ENCODE measurements around the gene ACTR5. TPM values are rescaled to one million over a fixed set of nuclear protein-coding genes. Genes with fewer than 3 reads are reported as not detected.

The ACTR5 gene
- total RNA-seq, 1 experiment from 2014 or later: 9.8 TPM

DNA sequence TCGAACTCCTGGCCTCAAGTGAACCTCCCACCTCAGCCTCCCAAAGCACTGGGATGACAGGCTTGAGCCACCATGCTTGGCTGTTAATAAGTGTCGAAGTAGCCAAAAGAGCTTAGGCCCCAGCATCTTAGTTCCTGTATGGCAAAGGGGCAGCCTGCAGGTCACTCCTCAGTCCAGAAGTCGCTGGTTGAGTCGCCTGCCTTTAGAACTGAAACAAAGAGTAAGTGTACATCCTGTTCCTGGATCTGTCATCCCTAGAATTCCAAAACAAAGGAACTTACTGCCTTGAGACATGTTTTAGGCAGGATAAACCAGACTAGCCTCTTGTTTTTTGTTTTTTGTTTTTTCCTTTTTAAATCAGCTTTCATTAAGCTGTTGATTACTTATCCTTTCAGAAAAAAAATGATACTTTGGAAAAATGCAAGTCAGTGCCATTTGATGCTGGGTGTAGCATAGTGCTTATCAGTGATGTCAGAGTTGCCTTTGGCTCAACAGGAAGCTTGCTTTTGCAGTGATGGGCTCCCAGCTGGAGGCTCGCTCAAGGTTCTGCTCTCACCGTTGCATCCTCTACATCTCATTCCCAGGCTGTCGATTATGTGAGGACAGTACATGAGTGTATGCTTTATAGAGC, 9.0 kb downstream of the ACTR5 start:
- no peak overlapping the region for H3K27ac Mint-ChIP-seq
- H3K4me3 Mint-ChIP-seq: no peak overlapping the region
- ATAC-seq (no peak), DNase-seq (ENCODE audit: low spot score) (no peak)
- no peaks in the 10 kb centered on the region for H3K4me1 Mint-ChIP-seq
- H3K9me3 Mint-ChIP-seq: no peaks in the 10 kb centered on the region
- TF ChIP-seq, protein P1, sequence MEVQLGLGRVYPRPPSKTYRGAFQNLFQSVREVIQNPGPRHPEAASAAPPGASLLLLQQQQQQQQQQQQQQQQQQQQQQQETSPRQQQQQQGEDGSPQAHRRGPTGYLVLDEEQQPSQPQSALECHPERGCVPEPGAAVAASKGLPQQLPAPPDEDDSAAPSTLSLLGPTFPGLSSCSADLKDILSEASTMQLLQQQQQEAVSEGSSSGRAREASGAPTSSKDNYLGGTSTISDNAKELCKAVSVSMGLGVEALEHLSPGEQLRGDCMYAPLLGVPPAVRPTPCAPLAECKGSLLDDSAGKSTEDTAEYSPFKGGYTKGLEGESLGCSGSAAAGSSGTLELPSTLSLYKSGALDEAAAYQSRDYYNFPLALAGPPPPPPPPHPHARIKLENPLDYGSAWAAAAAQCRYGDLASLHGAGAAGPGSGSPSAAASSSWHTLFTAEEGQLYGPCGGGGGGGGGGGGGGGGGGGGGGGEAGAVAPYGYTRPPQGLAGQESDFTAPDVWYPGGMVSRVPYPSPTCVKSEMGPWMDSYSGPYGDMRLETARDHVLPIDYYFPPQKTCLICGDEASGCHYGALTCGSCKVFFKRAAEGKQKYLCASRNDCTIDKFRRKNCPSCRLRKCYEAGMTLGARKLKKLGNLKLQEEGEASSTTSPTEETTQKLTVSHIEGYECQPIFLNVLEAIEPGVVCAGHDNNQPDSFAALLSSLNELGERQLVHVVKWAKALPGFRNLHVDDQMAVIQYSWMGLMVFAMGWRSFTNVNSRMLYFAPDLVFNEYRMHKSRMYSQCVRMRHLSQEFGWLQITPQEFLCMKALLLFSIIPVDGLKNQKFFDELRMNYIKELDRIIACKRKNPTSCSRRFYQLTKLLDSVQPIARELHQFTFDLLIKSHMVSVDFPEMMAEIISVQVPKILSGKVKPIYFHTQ (CRISPR knock-in tag; IDR thresholded peaks at IDR 0.05): no peak
- TF ChIP-seq, protein P2, sequence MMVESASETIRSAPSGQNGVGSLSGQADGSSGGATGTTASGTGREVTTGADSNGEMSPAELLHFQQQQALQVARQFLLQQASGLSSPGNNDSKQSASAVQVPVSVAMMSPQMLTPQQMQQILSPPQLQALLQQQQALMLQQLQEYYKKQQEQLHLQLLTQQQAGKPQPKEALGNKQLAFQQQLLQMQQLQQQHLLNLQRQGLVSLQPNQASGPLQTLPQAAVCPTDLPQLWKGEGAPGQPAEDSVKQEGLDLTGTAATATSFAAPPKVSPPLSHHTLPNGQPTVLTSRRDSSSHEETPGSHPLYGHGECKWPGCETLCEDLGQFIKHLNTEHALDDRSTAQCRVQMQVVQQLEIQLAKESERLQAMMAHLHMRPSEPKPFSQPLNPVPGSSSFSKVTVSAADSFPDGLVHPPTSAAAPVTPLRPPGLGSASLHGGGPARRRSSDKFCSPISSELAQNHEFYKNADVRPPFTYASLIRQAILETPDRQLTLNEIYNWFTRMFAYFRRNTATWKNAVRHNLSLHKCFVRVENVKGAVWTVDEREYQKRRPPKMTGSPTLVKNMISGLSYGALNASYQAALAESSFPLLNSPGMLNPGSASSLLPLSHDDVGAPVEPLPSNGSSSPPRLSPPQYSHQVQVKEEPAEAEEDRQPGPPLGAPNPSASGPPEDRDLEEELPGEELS (CRISPR knock-in tag; IDR thresholded peaks at IDR 0.05): no peak
- TF ChIP-seq ZNF138 (CRISPR knock-in tag; conservative IDR thresholded peaks at IDR 0.05): no peak
- TF ChIP-seq TCF7 (CRISPR knock-in tag; IDR thresholded peaks at IDR 0.05; ENCODE audit: low read depth): no peak
- TF ChIP-seq ZNF416 (CRISPR knock-in tag; IDR thresholded peaks at IDR 0.05): no peak
- no peak for TF ChIP-seq RELA (CRISPR knock-in tag; IDR thresholded peaks at IDR 0.05; ENCODE audit: borderline replicate concordance)
- TF ChIP-seq GABPB1 (CRISPR knock-in tag; IDR thresholded peaks at IDR 0.05): no peak
- TF ChIP-seq NFE2L1 (CRISPR knock-in tag; IDR thresholded peaks at IDR 0.05): no peak
- TF ChIP-seq, protein P3, sequence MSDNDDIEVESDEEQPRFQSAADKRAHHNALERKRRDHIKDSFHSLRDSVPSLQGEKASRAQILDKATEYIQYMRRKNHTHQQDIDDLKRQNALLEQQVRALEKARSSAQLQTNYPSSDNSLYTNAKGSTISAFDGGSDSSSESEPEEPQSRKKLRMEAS (CRISPR knock-in tag; IDR thresholded peaks at IDR 0.05): no peak
- TF ChIP-seq, protein P4, sequence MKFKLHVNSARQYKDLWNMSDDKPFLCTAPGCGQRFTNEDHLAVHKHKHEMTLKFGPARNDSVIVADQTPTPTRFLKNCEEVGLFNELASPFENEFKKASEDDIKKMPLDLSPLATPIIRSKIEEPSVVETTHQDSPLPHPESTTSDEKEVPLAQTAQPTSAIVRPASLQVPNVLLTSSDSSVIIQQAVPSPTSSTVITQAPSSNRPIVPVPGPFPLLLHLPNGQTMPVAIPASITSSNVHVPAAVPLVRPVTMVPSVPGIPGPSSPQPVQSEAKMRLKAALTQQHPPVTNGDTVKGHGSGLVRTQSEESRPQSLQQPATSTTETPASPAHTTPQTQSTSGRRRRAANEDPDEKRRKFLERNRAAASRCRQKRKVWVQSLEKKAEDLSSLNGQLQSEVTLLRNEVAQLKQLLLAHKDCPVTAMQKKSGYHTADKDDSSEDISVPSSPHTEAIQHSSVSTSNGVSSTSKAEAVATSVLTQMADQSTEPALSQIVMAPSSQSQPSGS (CRISPR knock-in tag; IDR thresholded peaks at IDR 0.05; ENCODE audit: borderline replicate concordance, low read depth): no peak
- no peak for TF ChIP-seq ZNF396 (CRISPR knock-in tag; IDR thresholded peaks at IDR 0.05; ENCODE audit: borderline replicate concordance)
- TF ChIP-seq, protein P5, sequence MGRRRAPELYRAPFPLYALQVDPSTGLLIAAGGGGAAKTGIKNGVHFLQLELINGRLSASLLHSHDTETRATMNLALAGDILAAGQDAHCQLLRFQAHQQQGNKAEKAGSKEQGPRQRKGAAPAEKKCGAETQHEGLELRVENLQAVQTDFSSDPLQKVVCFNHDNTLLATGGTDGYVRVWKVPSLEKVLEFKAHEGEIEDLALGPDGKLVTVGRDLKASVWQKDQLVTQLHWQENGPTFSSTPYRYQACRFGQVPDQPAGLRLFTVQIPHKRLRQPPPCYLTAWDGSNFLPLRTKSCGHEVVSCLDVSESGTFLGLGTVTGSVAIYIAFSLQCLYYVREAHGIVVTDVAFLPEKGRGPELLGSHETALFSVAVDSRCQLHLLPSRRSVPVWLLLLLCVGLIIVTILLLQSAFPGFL (CRISPR knock-in tag; IDR thresholded peaks at IDR 0.05; ENCODE audit: borderline replicate concordance): no peak
- TF ChIP-seq, protein P6, sequence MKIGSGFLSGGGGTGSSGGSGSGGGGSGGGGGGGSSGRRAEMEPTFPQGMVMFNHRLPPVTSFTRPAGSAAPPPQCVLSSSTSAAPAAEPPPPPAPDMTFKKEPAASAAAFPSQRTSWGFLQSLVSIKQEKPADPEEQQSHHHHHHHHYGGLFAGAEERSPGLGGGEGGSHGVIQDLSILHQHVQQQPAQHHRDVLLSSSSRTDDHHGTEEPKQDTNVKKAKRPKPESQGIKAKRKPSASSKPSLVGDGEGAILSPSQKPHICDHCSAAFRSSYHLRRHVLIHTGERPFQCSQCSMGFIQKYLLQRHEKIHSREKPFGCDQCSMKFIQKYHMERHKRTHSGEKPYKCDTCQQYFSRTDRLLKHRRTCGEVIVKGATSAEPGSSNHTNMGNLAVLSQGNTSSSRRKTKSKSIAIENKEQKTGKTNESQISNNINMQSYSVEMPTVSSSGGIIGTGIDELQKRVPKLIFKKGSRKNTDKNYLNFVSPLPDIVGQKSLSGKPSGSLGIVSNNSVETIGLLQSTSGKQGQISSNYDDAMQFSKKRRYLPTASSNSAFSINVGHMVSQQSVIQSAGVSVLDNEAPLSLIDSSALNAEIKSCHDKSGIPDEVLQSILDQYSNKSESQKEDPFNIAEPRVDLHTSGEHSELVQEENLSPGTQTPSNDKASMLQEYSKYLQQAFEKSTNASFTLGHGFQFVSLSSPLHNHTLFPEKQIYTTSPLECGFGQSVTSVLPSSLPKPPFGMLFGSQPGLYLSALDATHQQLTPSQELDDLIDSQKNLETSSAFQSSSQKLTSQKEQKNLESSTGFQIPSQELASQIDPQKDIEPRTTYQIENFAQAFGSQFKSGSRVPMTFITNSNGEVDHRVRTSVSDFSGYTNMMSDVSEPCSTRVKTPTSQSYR (CRISPR knock-in tag; IDR thresholded peaks at IDR 0.05): no peak
- TF ChIP-seq, protein P7, sequence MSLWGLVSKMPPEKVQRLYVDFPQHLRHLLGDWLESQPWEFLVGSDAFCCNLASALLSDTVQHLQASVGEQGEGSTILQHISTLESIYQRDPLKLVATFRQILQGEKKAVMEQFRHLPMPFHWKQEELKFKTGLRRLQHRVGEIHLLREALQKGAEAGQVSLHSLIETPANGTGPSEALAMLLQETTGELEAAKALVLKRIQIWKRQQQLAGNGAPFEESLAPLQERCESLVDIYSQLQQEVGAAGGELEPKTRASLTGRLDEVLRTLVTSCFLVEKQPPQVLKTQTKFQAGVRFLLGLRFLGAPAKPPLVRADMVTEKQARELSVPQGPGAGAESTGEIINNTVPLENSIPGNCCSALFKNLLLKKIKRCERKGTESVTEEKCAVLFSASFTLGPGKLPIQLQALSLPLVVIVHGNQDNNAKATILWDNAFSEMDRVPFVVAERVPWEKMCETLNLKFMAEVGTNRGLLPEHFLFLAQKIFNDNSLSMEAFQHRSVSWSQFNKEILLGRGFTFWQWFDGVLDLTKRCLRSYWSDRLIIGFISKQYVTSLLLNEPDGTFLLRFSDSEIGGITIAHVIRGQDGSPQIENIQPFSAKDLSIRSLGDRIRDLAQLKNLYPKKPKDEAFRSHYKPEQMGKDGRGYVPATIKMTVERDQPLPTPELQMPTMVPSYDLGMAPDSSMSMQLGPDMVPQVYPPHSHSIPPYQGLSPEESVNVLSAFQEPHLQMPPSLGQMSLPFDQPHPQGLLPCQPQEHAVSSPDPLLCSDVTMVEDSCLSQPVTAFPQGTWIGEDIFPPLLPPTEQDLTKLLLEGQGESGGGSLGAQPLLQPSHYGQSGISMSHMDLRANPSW (CRISPR knock-in tag; conservative IDR thresholded peaks at IDR 0.05; ENCODE audit: low read depth): no peak
- no peak for TF ChIP-seq NR1H2 (CRISPR knock-in tag; IDR thresholded peaks at IDR 0.05)
- TF ChIP-seq KAT7 (CRISPR knock-in tag; IDR thresholded peaks at IDR 0.05; ENCODE audit: borderline replicate concordance): no peak
- TF ChIP-seq, protein P8, sequence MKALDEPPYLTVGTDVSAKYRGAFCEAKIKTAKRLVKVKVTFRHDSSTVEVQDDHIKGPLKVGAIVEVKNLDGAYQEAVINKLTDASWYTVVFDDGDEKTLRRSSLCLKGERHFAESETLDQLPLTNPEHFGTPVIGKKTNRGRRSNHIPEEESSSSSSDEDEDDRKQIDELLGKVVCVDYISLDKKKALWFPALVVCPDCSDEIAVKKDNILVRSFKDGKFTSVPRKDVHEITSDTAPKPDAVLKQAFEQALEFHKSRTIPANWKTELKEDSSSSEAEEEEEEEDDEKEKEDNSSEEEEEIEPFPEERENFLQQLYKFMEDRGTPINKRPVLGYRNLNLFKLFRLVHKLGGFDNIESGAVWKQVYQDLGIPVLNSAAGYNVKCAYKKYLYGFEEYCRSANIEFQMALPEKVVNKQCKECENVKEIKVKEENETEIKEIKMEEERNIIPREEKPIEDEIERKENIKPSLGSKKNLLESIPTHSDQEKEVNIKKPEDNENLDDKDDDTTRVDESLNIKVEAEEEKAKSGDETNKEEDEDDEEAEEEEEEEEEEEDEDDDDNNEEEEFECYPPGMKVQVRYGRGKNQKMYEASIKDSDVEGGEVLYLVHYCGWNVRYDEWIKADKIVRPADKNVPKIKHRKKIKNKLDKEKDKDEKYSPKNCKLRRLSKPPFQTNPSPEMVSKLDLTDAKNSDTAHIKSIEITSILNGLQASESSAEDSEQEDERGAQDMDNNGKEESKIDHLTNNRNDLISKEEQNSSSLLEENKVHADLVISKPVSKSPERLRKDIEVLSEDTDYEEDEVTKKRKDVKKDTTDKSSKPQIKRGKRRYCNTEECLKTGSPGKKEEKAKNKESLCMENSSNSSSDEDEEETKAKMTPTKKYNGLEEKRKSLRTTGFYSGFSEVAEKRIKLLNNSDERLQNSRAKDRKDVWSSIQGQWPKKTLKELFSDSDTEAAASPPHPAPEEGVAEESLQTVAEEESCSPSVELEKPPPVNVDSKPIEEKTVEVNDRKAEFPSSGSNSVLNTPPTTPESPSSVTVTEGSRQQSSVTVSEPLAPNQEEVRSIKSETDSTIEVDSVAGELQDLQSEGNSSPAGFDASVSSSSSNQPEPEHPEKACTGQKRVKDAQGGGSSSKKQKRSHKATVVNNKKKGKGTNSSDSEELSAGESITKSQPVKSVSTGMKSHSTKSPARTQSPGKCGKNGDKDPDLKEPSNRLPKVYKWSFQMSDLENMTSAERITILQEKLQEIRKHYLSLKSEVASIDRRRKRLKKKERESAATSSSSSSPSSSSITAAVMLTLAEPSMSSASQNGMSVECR (CRISPR knock-in tag; IDR thresholded peaks at IDR 0.05; ENCODE audit: borderline replicate concordance): no peak
- no peaks in the 10 kb centered on the region for H3K27me3 Mint-ChIP-seq (ENCODE audit: low read depth)
- H3K36me3 Mint-ChIP-seq: peaks cover 67% of the 10 kb centered on the region
- ChIA-PET POLR2A (no interaction called here), CTCF (interaction anchor here (0.5 to 1.1 kb wide), 2 partner anchors 33 to 63 kb away, joined by 3 read pairs; no protein-coding TSS in a partner anchor)
